ENCODE data around the gene CARM1. TPM values are rescaled to one million over a fixed set of nuclear protein-coding genes. Genes with fewer than 3 reads are reported as not detected.

CARM1 gene
- total RNA-seq, 1 donor from 2014 or later, result 66.7 TPM

DNA sequence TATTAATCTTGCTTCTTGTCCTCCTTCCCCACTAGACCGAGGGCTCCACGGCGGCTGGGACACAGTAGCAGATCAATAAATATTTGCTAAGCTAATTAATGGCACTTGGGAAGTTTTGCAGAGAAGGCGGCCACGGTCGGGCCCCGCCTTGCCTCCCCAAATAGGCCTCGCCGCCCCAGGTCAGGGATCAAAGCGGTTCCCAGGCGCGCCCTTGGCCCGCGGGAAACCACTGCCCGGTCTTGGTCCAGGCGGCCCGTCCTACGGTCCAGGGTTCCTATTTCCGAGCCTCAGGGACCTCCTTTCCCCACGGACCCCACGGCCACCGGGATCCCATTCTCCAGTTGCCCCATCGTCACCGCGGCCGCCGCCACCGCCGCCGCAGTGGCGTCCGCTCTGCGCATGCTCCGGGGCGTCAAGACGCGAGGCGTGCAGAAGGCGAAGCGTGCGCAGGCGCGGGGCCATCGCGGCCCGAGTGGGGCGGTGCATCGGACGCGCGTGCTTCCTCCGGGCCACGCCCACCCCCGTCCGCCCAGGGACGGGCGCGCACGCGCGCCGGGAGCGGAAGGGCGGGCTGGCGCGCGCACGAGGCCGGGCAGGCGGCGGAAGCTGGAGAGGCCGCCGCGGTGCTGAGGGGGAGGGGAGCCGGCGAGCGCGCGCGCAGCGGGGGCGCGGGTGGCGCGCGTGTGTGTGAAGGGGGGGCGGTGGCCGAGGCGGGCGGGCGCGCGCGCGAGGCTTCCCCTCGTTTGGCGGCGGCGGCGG lies 89.1 kb downstream of the CARM1 start, which contains the start of gene SMARCA4:
SMARCA4 (plus strand) TSS at position 717 of the 759 bp plus-strand sequence. CDS start 23,122 bp downstream, outside the sequence.
- no peaks in the 10 kb centered on the region for H3K27me3 Mint-ChIP-seq (ENCODE audit: unreplicated experiment)

DNA sequence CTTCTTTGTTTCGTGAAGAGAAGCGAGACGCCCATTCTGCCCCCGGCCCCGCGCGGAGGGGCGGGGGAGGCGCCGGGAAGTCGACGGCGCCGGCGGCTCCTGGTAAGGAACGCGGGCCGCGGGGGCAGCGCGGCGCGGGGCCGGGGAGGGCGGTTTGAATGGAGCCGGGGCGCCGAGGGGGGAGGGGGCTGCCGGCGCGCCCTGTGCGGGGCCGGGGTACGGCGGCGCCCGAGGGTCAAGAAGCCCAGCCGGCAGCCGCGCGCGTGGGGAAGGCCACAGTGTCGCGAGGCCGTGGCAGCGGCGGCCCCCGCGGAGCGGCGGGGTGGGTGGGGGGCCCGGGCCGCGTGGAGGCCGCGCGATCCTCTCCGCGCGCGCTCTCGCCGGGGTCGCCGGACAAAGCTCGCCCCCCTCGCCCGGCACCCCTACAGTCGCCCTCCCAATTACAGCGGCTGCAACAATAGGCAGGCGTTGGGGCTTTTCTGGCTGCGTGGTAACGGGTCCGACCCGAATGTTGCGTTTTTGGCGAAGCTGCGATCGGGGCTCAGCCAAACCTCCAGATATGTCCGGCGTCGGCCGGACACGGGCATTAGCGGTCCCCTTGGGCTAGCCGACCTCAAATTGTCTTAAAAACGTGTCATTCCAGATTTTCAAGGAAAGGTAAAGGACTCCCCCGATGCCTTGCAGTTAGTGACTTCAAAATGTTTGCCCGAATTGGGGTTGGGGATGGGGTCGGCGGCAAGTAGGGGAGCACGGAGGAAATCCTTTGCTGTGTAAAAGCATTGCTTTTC lies 89.9 kb downstream of the CARM1 start:
- DNase-seq (ENCODE audit: extremely low spot score, unreplicated experiment), result no peak
- TF ChIP-seq, protein P1, sequence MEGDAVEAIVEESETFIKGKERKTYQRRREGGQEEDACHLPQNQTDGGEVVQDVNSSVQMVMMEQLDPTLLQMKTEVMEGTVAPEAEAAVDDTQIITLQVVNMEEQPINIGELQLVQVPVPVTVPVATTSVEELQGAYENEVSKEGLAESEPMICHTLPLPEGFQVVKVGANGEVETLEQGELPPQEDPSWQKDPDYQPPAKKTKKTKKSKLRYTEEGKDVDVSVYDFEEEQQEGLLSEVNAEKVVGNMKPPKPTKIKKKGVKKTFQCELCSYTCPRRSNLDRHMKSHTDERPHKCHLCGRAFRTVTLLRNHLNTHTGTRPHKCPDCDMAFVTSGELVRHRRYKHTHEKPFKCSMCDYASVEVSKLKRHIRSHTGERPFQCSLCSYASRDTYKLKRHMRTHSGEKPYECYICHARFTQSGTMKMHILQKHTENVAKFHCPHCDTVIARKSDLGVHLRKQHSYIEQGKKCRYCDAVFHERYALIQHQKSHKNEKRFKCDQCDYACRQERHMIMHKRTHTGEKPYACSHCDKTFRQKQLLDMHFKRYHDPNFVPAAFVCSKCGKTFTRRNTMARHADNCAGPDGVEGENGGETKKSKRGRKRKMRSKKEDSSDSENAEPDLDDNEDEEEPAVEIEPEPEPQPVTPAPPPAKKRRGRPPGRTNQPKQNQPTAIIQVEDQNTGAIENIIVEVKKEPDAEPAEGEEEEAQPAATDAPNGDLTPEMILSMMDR (IDR thresholded peaks at IDR 0.05), result no peak
- Mint-ChIP-seq H3K4me3 (ENCODE audit: unreplicated experiment) (peak overlapping the region; percentile 92), H3K36me3 (ENCODE audit: unreplicated experiment) (no peaks in the 10 kb centered on the region), H3K9me3 (ENCODE audit: unreplicated experiment) (no peaks in the 10 kb centered on the region), H3K27me3 (ENCODE audit: unreplicated experiment) (no peaks in the 10 kb centered on the region), H3K4me1 (ENCODE audit: unreplicated experiment) (peaks cover 21% of the 10 kb centered on the region), H3K27ac (ENCODE audit: unreplicated experiment) (peak overlapping the region; percentile 90)

More for the DNA sequence above, 89.1 kb downstream of the CARM1 start, which contains the start of gene SMARCA4:
- peak within 1 kb of the TSS; percentile 92 for H3K4me3 Mint-ChIP-seq (ENCODE audit: unreplicated experiment)
- no peaks in the 10 kb centered on the region for H3K9me3 Mint-ChIP-seq (ENCODE audit: unreplicated experiment)
- TF ChIP-seq, protein P1 (IDR thresholded peaks at IDR 0.05), result no peak
- H3K27ac Mint-ChIP-seq (ENCODE audit: unreplicated experiment), result peak within 1 kb of the TSS; percentile 90
- peaks cover 19% of the 10 kb centered on the region for H3K4me1 Mint-ChIP-seq (ENCODE audit: unreplicated experiment)
- no peaks in the 10 kb centered on the region for H3K36me3 Mint-ChIP-seq (ENCODE audit: unreplicated experiment)
- DNase-seq (ENCODE audit: extremely low spot score, unreplicated experiment), result peak; percentile 100

DNA sequence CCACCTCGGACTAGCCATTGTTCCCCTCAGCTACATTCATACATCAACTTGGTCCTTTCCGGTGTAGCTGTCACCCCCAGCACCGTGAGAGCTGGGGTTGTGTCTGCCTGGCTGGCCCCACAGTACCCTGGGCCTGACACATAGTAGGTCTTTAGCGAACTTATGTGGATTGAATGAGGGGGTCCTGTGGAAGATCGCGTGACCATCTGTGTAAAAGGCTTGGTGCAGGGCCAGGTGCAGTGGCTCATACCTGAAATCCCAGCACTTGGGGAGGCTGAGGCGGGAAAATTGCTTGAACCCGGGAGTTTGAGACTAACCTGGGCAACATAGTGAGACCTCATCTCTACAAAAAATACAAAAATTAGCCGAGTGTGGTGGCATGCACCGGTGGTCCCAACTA lies 91.5 kb downstream of the CARM1 start:
- TF ChIP-seq, protein P1 (IDR thresholded peaks at IDR 0.05), result no peak
- no peak for DNase-seq (ENCODE audit: extremely low spot score, unreplicated experiment)
- Mint-ChIP-seq H3K27me3 (ENCODE audit: unreplicated experiment) (no peaks in the 10 kb centered on the region), H3K9me3 (ENCODE audit: unreplicated experiment) (no peaks in the 10 kb centered on the region), H3K4me1 (ENCODE audit: unreplicated experiment) (peaks cover 21% of the 10 kb centered on the region), H3K4me3 (ENCODE audit: unreplicated experiment) (peak overlapping the region; percentile 92), H3K27ac (ENCODE audit: unreplicated experiment) (peak overlapping the region; percentile 18), H3K36me3 (ENCODE audit: unreplicated experiment) (no peaks in the 10 kb centered on the region)

DNA sequence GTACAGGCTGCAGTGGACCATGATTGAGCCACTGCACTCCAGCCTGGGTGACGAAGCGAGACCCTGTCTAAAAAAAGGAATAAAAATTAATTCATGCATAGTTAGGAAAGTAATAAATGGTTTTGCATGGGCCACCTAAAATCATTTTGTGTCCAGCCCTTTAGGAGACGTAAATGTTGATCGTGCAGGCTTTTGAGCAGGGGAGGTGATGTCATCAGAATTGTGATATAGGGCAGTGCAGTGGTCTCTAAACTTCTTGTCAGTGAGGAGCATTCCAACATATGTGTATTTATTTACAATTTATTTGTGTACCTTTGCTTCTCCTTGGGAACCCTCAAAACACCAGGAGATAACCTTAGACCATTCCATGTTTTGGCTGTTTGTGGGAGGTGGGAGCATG lies 92.5 kb downstream of the CARM1 start:
- peak overlapping the region; percentile 10 for H3K27ac Mint-ChIP-seq (ENCODE audit: unreplicated experiment)

More for the DNA sequence above, 92.5 kb downstream of the CARM1 start:
- no peaks in the 10 kb centered on the region for H3K36me3 Mint-ChIP-seq (ENCODE audit: unreplicated experiment)
- TF ChIP-seq, protein P1 (IDR thresholded peaks at IDR 0.05), result no peak
- no peaks in the 10 kb centered on the region for H3K27me3 Mint-ChIP-seq (ENCODE audit: unreplicated experiment)
- H3K4me1 Mint-ChIP-seq (ENCODE audit: unreplicated experiment), result peaks cover 29% of the 10 kb centered on the region
- no peak for DNase-seq (ENCODE audit: extremely low spot score, unreplicated experiment)
- H3K4me3 Mint-ChIP-seq (ENCODE audit: unreplicated experiment), result no peak overlapping the region
- no peaks in the 10 kb centered on the region for H3K9me3 Mint-ChIP-seq (ENCODE audit: unreplicated experiment)

All from osteocyte (in vitro differentiated cells).